GM18498 (cell line): ENCODE data around the gene TIE1.

Experiments
- ATAC-seq: cut with Tn5 transposase; IDR thresholded peaks from one replicate; pipeline ENCODE4 v1.9.1; 2021; ENCODE audit warnings: mild to moderate bottlenecking, moderate library complexity; ENCODE audit not compliant: unreplicated experiment

The TIE1 gene

GRCh38 chr1:43311521-43311920 is 10.7 kb downstream of the TIE1 start:
- ATAC-seq: no peak

GRCh38 chr1:43312212-43312623 is 11.4 kb downstream of the TIE1 start:
- no peak for ATAC-seq

- no peak for ATAC-seq
These were observed 12.1 kb downstream of the TIE1 start for GRCh38 chr1:43312663-43313515.

- ATAC-seq: no peak
These were observed 13.0 kb downstream of the TIE1 start for GRCh38 chr1:43313771-43314170.

GRCh38 chr1:43314233-43314632 is 13.5 kb downstream of the TIE1 start:
- no peak for ATAC-seq

GRCh38 chr1:43315481-43315880 is 14.7 kb downstream of the TIE1 start:
- no peak for ATAC-seq

GRCh38 chr1:43315963-43316737 is 15.4 kb downstream of the TIE1 start:
- no peak for ATAC-seq

GRCh38 chr1:43316738-43317520 is 16.1 kb downstream of the TIE1 start:
- no peak for ATAC-seq

- no peak for ATAC-seq
These were observed 17.2 kb downstream of the TIE1 start for GRCh38 chr1:43317817-43318471.

GRCh38 chr1:43318831-43319230 is 18.0 kb downstream of the TIE1 start:
- ATAC-seq: no peak

GRCh38 chr1:43319288-43319687 is 18.5 kb downstream of the TIE1 start:
- no peak for ATAC-seq

- no peak for ATAC-seq
These were observed 19.0 kb downstream of the TIE1 start for GRCh38 chr1:43319766-43320165.

- no peak for ATAC-seq
These were observed 20.6 kb downstream of the TIE1 start for GRCh38 chr1:43321331-43321891.

GRCh38 chr1:43322506-43322905 is 21.7 kb downstream of the TIE1 start:
- ATAC-seq: no peak

- no peak for ATAC-seq
These were observed 24.0 kb downstream of the TIE1 start for GRCh38 chr1:43324810-43325209.

GRCh38 chr1:43325381-43325780 is 24.6 kb downstream of the TIE1 start:
- no peak for ATAC-seq

- ATAC-seq: no peak
These were observed 26.9 kb downstream of the TIE1 start for GRCh38 chr1:43327549-43328292.

- no peak for ATAC-seq
These were observed 29.4 kb downstream of the TIE1 start for GRCh38 chr1:43329995-43330751.

- ATAC-seq: no peak
These were observed 30.9 kb downstream of the TIE1 start for GRCh38 chr1:43331688-43332087.
